ENCODE results near the gene ZNF695.

ZNF695 gene

GRCh38 chr1:246954126-246954525 is 53.7 kb downstream of the ZNF695 start:
- DNase-seq = no peak

DNA sequence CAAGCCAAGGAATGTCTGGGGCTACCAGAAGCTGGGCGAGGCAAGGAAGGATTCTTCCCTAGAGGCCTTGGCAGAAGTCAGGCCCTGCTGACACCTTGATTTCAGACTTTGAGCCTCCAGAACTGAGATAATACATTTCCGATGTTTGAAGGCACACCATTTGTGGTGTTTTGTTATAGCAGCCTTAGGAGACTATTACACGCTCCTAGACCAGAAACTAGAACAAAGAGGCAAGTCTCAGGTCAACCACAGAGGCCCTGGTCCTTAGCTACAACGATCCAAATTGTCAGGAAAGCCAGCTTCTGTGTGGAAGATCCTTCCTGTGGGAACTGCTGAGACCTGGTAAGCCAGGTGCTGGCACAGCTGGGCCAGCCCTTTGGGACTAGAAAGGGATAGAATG is 56.4 kb downstream of the ZNF695 start:
- no peak for DNase-seq

GRCh38 chr1:246949956-246950355 is 57.9 kb downstream of the ZNF695 start:
- no peak for DNase-seq

GRCh38 chr1:246947255-246947654 is 60.6 kb downstream of the ZNF695 start:
- DNase-seq = no peak

GRCh38 chr1:246946366-246946765 is 61.5 kb downstream of the ZNF695 start:
- DNase-seq = no peak

Measured in activated CD4-positive, alpha-beta T cell treated with anti-CD3 and anti-CD28 coated beads for 4 hours (primary cell).